GM12878 (cell line): ENCODE results near the gene SLC10A2. TPM values are rescaled to one million over a fixed set of nuclear protein-coding genes. Genes with fewer than 3 reads are reported as not detected.

ENCODE experiments used
- ATAC-seq: fragments of 200-7000 bp; cut with Tn5 transposase; 3 replicates; pipeline ENCODE4 v1.9.1; 2020; ENCODE audit warnings: mild to moderate bottlenecking, moderate library complexity
- BruUV-seq: library from RNA; stranded (reverse); fragments of 400-500 nt; replicated peaks from 2 replicates; lab custom pipeline; 2021; lab: Mats Ljungman, UMichigan
- CTCF ChIA-PET: fragments of 300-600 bp; sonication (Branson Sonifier 250); formaldehyde crosslinking; extraction: SDS; loops from one replicate; lab custom pipeline; 2021; ENCODE audit warnings: inconsistent platforms; lab: Yijun Ruan, JAX
- POLR2A ChIA-PET: fragments of 350-600 bp; formaldehyde crosslinking; extraction: SDS; loops from one replicate; lab custom pipeline; 2021; ENCODE audit warnings: inconsistent platforms; lab: Charles Lee
- RAD21 ChIA-PET: fragments of 300-600 bp; sonication (Branson Sonifier 250); formaldehyde crosslinking; loops from one replicate; lab custom pipeline; 2023; ENCODE audit warnings: antibody characterized with exemption; ENCODE audit not compliant: unreplicated experiment; lab: Charles Lee
- SMC1A ChIA-PET: fragments of 300-600 bp; sonication (Branson Sonifier 250); formaldehyde crosslinking; loops from one replicate; lab custom pipeline; 2023; ENCODE audit not compliant: unreplicated experiment, uncharacterized antibody; lab: Charles Lee
- DNase-seq: peaks from one replicate; pipeline ENCODE4 v3.0.0-alpha.2; 2011; ENCODE audit warnings: low read depth, low spot score
- FAIRE-seq: peaks from 3 replicates; lab custom pipeline; 2011; peaks lifted over from hg19 to GRCh38; lab: Jason Lieb, UNC
- H2AFZ ChIP-seq: 2 replicates; pipeline ENCODE4 v1.6.0; 2011; ENCODE audit warnings: low read depth, low read length, control low read depth; ENCODE audit not compliant: control insufficient read depth
- H3K27ac ChIP-seq: 2 replicates; pipeline ENCODE4 v1.5.1; 2011; ENCODE audit warnings: control low read depth; ENCODE audit not compliant: control insufficient read depth, insufficient read depth
- H3K27me3 ChIP-seq, 2 experiments: replicated peaks in 1 of 2; 2 replicates each; pipeline versions ENCODE4 v1.6.0 to v1.6.1; 2011; ENCODE audit warnings: low read length in 1 of 2; ENCODE audit not compliant: control insufficient read depth in 2 of 2, insufficient read depth in 2 of 2
- H3K36me3 ChIP-seq, 2 experiments: 2 replicates each; pipeline ENCODE4 v1.5.1; 2011; ENCODE audit warnings: low read length in 1 of 2; ENCODE audit not compliant: control insufficient read depth in 2 of 2, insufficient read depth in 2 of 2
- H3K4me1 ChIP-seq: 2 replicates; pipeline ENCODE4 v1.6.1; 2011; ENCODE audit warnings: mild to moderate bottlenecking, low read length, moderate library complexity, mixed read lengths; ENCODE audit not compliant: control insufficient read depth, insufficient read depth
- H3K4me2 ChIP-seq: 2 replicates; pipeline ENCODE4 v1.6.0; 2011; ENCODE audit warnings: control low read depth; ENCODE audit not compliant: control insufficient read depth, insufficient read depth
- H3K4me3 ChIP-seq: fragments of 200-600 bp; sonication (generic); 2 replicates; pipeline ENCODE4 v1.5.1; 2016
- H3K79me2 ChIP-seq: 2 replicates; pipeline ENCODE4 v1.6.0; 2011; ENCODE audit warnings: low read length; ENCODE audit not compliant: control insufficient read depth, insufficient read depth
- H3K9ac ChIP-seq: 2 replicates; pipeline ENCODE4 v1.8.0; 2011; ENCODE audit warnings: low read length, control low read depth, mixed read lengths; ENCODE audit not compliant: control insufficient read depth, insufficient read depth
- H3K9me3 ChIP-seq: replicated peaks from 3 replicates; pipeline ENCODE4 v1.5.1; 2011; ENCODE audit warnings: mild to moderate bottlenecking, low read length; ENCODE audit not compliant: control insufficient read depth, insufficient read depth
- H4K20me1 ChIP-seq: 2 replicates; pipeline ENCODE4 v1.6.0; 2011; ENCODE audit not compliant: control insufficient read depth, insufficient read depth
- CBX5 ChIP-seq: sonication (generic); IDR thresholded peaks from 2 replicates; pipeline ENCODE4 v1.6.1; 2016; ENCODE audit warnings: low read depth, moderate library complexity, mild to moderate bottlenecking, inconsistent platforms
- CREB1 ChIP-seq: IDR thresholded peaks from 2 replicates; pipeline ENCODE4 v1.6.1; 2012; ENCODE audit warnings: low read depth, mild to moderate bottlenecking, inconsistent platforms
- KLF5 ChIP-seq: fragments of 450-650 bp; IDR thresholded peaks from 2 replicates; pipeline ENCODE4 v1.6.1; 2014; ENCODE audit warnings: mild to moderate bottlenecking; ENCODE audit not compliant: partially characterized antibody
- SRF ChIP-seq, 2 experiments: IDR thresholded peaks; 2 replicates each; pipeline ENCODE4 v1.6.1; 2011; ENCODE audit warnings: low read depth in 2 of 2, low read length in 2 of 2, mild to moderate bottlenecking in 1 of 2, moderate library complexity in 1 of 2
- TCF12 ChIP-seq: IDR thresholded peaks from 2 replicates; pipeline ENCODE4 v1.6.1; 2011; ENCODE audit warnings: low read depth, mild to moderate bottlenecking, low read length
- WGBS: methylation state at CpG from one replicate; pipeline ENCODE4 v1.1.6; 2016; ENCODE audit warnings: low lambda C conversion rate; ENCODE audit not compliant: insufficient replicate concordance, insufficient coverage; ENCODE audit errors: missing lambda C conversion rate; 5-methylcytosine and 5-hydroxymethylcytosine counted together
- in situ Hi-C: fragments of 300-500 bp; cut with MboI; formaldehyde crosslinking; loops from 9 replicates; pipeline ENCODE4 v1.14.3; 2018; ENCODE audit warnings: mixed read lengths
- intact Hi-C: fragments of 100-400 bp; cut with micrococcal nuclease; formaldehyde crosslinking; loops from one replicate; pipeline ENCODE4 v1.14.2; 2022; ENCODE audit not compliant: unreplicated experiment
- polyA plus RNA-seq, 11 experiments: library from polyadenylated mRNA; depleted of rRNA in 4 of 11; unstranded in 6 of 11; stranded (reverse) in 5 of 11; fragments of >200 nt; fragmentation: Nextera tagmentation in 4 of 11; fragmentation: Illumina TruSeq in 1 of 11; extraction: Ambion mirVana in 4 of 11; extraction: Trizol in 1 of 11; gene quantifications; 1 replicate in 1 of 11; 2 replicates in 10 of 11; pipeline versions ENCODE4 v1.2.1 to v1.2.3, GENCODE V29; 2011 to 2016; ENCODE audit warnings: inconsistent platforms in 2 of 11, missing spikeins in 2 of 11, low read depth in 1 of 11
- total RNA-seq, 4 experiments: library from RNA; depleted of rRNA in 3 of 4; stranded (reverse); fragments of >200 nt in 3 of 4; fragmentation: Illumina TruSeq in 1 of 4; extraction: Trizol in 1 of 4; gene quantifications; 2 replicates each; pipeline versions ENCODE4 v1.2.1 to v1.2.3, GENCODE V29; 2013 to 2021
- TF ChIP-seq, protein P1 (sequence below): fragments of 450-650 bp; IDR thresholded peaks from 2 replicates; pipeline ENCODE4 v1.6.1; 2017; ENCODE audit warnings: low read depth, mild to moderate bottlenecking, moderate library complexity
- TF ChIP-seq, protein P2 (sequence below): IDR thresholded peaks from 2 replicates; pipeline ENCODE4 v1.6.1; 2012; ENCODE audit warnings: improper control_type of control experiment, low read depth, low read length; ENCODE audit not compliant: insufficient replicate concordance

The SLC10A2 gene
- total and polyA plus RNA-seq, 10 of the 15 experiments (the other 5 are each of a cell fraction or from before 2014, with no cell fraction given): 0.01 to 0.04 (median 0.02) TPM; not detected in 7

DNA sequence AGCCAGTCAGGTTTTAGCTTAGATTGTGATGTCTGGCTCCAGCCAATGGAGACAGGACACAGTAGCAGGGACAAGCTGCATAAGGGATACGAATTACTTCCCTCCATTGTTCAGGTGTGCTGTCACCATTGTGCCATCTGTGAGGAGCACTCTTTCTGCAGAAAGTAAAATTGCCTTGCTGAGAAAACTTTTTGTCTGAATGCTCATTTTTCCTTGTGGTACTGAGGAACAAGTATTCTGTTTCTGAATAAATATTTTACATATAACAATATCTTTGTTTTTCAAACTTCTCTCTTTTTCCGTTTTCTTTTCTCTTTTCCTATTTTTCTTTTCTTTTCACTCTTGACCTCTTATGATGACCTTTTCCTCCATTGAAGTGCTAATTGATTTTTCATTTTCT, 10.2 kb downstream of the SLC10A2 start:
- no peak overlapping the region for H3K9ac ChIP-seq
- no peak overlapping the region for H3K4me2 ChIP-seq
- WGBS: 47% methylated on average over 2 of the region's 2 CpGs
- H3K79me2 ChIP-seq: no peaks in the 10 kb centered on the region
- H3K36me3 ChIP-seq: no peaks in the 10 kb centered on the region
- TF ChIP-seq CBX5 (peak; percentile 99), KLF5 (peak; percentile 72), CREB1 (no peak), TCF12 (0 out of 2 replicates have a peak, but pooled peaks have one; percentile 13), SRF (IDR thresholded peaks at IDR 0.05; ENCODE audit: low read depth in 2 of 2, low read length in 2 of 2) (no peak)
- TF ChIP-seq, protein P1, sequence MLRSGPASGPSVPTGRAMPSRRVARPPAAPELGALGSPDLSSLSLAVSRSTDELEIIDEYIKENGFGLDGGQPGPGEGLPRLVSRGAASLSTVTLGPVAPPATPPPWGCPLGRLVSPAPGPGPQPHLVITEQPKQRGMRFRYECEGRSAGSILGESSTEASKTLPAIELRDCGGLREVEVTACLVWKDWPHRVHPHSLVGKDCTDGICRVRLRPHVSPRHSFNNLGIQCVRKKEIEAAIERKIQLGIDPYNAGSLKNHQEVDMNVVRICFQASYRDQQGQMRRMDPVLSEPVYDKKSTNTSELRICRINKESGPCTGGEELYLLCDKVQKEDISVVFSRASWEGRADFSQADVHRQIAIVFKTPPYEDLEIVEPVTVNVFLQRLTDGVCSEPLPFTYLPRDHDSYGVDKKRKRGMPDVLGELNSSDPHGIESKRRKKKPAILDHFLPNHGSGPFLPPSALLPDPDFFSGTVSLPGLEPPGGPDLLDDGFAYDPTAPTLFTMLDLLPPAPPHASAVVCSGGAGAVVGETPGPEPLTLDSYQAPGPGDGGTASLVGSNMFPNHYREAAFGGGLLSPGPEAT: peak; percentile 64; the same call in 1 of the 2 replicates
- TF ChIP-seq, protein P2, sequence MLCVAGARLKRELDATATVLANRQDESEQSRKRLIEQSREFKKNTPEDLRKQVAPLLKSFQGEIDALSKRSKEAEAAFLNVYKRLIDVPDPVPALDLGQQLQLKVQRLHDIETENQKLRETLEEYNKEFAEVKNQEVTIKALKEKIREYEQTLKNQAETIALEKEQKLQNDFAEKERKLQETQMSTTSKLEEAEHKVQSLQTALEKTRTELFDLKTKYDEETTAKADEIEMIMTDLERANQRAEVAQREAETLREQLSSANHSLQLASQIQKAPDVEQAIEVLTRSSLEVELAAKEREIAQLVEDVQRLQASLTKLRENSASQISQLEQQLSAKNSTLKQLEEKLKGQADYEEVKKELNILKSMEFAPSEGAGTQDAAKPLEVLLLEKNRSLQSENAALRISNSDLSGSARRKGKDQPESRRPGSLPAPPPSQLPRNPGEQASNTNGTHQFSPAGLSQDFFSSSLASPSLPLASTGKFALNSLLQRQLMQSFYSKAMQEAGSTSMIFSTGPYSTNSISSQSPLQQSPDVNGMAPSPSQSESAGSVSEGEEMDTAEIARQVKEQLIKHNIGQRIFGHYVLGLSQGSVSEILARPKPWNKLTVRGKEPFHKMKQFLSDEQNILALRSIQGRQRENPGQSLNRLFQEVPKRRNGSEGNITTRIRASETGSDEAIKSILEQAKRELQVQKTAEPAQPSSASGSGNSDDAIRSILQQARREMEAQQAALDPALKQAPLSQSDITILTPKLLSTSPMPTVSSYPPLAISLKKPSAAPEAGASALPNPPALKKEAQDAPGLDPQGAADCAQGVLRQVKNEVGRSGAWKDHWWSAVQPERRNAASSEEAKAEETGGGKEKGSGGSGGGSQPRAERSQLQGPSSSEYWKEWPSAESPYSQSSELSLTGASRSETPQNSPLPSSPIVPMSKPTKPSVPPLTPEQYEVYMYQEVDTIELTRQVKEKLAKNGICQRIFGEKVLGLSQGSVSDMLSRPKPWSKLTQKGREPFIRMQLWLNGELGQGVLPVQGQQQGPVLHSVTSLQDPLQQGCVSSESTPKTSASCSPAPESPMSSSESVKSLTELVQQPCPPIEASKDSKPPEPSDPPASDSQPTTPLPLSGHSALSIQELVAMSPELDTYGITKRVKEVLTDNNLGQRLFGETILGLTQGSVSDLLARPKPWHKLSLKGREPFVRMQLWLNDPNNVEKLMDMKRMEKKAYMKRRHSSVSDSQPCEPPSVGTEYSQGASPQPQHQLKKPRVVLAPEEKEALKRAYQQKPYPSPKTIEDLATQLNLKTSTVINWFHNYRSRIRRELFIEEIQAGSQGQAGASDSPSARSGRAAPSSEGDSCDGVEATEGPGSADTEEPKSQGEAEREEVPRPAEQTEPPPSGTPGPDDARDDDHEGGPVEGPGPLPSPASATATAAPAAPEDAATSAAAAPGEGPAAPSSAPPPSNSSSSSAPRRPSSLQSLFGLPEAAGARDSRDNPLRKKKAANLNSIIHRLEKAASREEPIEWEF: no peak
- BruUV-seq: no TSS peak
- FAIRE-seq (no peak), DNase-seq (no peak), ATAC-seq (no peak)
- ChIA-PET RAD21 (no interaction called here), CTCF (interaction anchor here (1.5 kb wide), 1 partner anchor 9 kb away, joined by 4 read pairs; no protein-coding TSS in a partner anchor), POLR2A (no interaction called here), SMC1A (interaction anchor here (1.5 kb wide), 1 partner anchor 9 kb away, joined by 5 read pairs; no protein-coding TSS in a partner anchor)
- H2AFZ ChIP-seq: no peak overlapping the region
- no peak overlapping the region for H3K4me3 ChIP-seq
- H3K27me3 ChIP-seq: no peaks in the 10 kb centered on the region
- intact Hi-C loops (no loop called here), in situ Hi-C loops (no loop called here)
- peaks cover 20% of the 10 kb centered on the region; the same call in 2 of the 3 replicates for H3K9me3 ChIP-seq
- no peaks in the 10 kb centered on the region for H3K4me1 ChIP-seq
- no peaks in the 10 kb centered on the region for H4K20me1 ChIP-seq
- no peak overlapping the region for H3K27ac ChIP-seq
